Femur (tissue), 1 donor: ENCODE results near the gene UBA6.
"Not testable (repeated sequence)": the region's sequence is repeated elsewhere in the genome, so short reads cannot be mapped to it uniquely, and the experiment has no call there.

Experiments used
- DNase-seq: peaks from one replicate; pipeline ENCODE4 v3.0.0-alpha.2; 2017

The UBA6 gene

GRCh38 chr4:67659065-67659464 lies 41.9 kb downstream of the UBA6 start:
- no peak for DNase-seq

GRCh38 chr4:67658302-67658701 lies 42.7 kb downstream of the UBA6 start:
- DNase-seq = no peak

GRCh38 chr4:67651536-67651935 lies 49.4 kb downstream of the UBA6 start:
- DNase-seq = no peak

- no peak for DNase-seq
Measured at GRCh38 chr4:67638136-67638535, 62.8 kb downstream of the UBA6 start.

GRCh38 chr4:67636978-67637377 lies 64.0 kb downstream of the UBA6 start:
- DNase-seq = not testable (repeated sequence)

GRCh38 chr4:67635331-67635730 lies 65.6 kb downstream of the UBA6 start:
- no peak for DNase-seq

GRCh38 chr4:67634741-67635140 lies 66.2 kb downstream of the UBA6 start:
- no peak for DNase-seq

GRCh38 chr4:67632492-67632891 lies 68.5 kb downstream of the UBA6 start:
- no peak for DNase-seq

GRCh38 chr4:67624939-67625338 lies 76.0 kb downstream of the UBA6 start:
- no peak for DNase-seq

GRCh38 chr4:67616478-67616877 lies 84.5 kb downstream of the UBA6 start:
- no peak for DNase-seq

- DNase-seq = no peak
Measured at GRCh38 chr4:67615119-67615518, 85.8 kb downstream of the UBA6 start.

GRCh38 chr4:67614186-67614585 lies 86.8 kb downstream of the UBA6 start:
- DNase-seq = no peak

GRCh38 chr4:67608027-67608426 lies 92.9 kb downstream of the UBA6 start:
- no peak for DNase-seq

GRCh38 chr4:67604749-67605148 lies 96.2 kb downstream of the UBA6 start:
- DNase-seq = no peak

GRCh38 chr4:67604029-67604381 lies 97.0 kb downstream of the UBA6 start:
- no peak for DNase-seq

- DNase-seq = no peak
Measured at GRCh38 chr4:67603310-67604028, 97.5 kb downstream of the UBA6 start.

GRCh38 chr4:67593741-67594175 lies 107.2 kb downstream of the UBA6 start:
- DNase-seq = no peak

- no peak for DNase-seq
Measured at GRCh38 chr4:67587156-67587555, 113.8 kb downstream of the UBA6 start.

GRCh38 chr4:67584496-67584895 lies 116.5 kb downstream of the UBA6 start:
- DNase-seq = no peak

GRCh38 chr4:67581913-67582312 lies 119.0 kb downstream of the UBA6 start:
- no peak for DNase-seq

- no peak for DNase-seq
Measured at GRCh38 chr4:67581208-67581857, 119.6 kb downstream of the UBA6 start.

GRCh38 chr4:67580577-67580976 lies 120.4 kb downstream of the UBA6 start:
- DNase-seq = no peak

- DNase-seq = no peak
Measured at GRCh38 chr4:67576538-67576937, 124.4 kb downstream of the UBA6 start.

- DNase-seq = no peak
Measured at GRCh38 chr4:67576059-67576466, 124.9 kb downstream of the UBA6 start.
